Left lobe of liver (tissue), 2 donors: ENCODE results near the gene DEDD2. TPM values are rescaled to one million over a fixed set of nuclear protein-coding genes. Genes with fewer than 3 reads are reported as not detected.
"Not testable (repeated sequence)": the region's sequence is repeated elsewhere in the genome, so short reads cannot be mapped to it uniquely, and the experiment has no call there.

ENCODE experiments used
- ATAC-seq: fragments of 200-7000 bp; cut with Tn5 transposase; one replicate; pipeline ENCODE4 v1.9.1; 2020; ENCODE audit warnings: mild to moderate bottlenecking, moderate library complexity
- DNase-seq: peaks from one replicate; pipeline ENCODE4 v3.0.0-alpha.2; 2020; ENCODE audit warnings: low spot score
- total RNA-seq: library from RNA; stranded (reverse); gene quantifications from one replicate; pipeline ENCODE4 v1.2.1, GENCODE V29; 2021
- donor health status: DM: no; HTN: no; CAD: no; lungs with moderate emphysema.
- donor health status: DM: no; HTN: yes; CAD: no.

The DEDD2 gene, protein sequence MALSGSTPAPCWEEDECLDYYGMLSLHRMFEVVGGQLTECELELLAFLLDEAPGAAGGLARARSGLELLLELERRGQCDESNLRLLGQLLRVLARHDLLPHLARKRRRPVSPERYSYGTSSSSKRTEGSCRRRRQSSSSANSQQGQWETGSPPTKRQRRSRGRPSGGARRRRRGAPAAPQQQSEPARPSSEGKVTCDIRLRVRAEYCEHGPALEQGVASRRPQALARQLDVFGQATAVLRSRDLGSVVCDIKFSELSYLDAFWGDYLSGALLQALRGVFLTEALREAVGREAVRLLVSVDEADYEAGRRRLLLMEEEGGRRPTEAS
- 15.0 TPM for total RNA-seq

DNA sequence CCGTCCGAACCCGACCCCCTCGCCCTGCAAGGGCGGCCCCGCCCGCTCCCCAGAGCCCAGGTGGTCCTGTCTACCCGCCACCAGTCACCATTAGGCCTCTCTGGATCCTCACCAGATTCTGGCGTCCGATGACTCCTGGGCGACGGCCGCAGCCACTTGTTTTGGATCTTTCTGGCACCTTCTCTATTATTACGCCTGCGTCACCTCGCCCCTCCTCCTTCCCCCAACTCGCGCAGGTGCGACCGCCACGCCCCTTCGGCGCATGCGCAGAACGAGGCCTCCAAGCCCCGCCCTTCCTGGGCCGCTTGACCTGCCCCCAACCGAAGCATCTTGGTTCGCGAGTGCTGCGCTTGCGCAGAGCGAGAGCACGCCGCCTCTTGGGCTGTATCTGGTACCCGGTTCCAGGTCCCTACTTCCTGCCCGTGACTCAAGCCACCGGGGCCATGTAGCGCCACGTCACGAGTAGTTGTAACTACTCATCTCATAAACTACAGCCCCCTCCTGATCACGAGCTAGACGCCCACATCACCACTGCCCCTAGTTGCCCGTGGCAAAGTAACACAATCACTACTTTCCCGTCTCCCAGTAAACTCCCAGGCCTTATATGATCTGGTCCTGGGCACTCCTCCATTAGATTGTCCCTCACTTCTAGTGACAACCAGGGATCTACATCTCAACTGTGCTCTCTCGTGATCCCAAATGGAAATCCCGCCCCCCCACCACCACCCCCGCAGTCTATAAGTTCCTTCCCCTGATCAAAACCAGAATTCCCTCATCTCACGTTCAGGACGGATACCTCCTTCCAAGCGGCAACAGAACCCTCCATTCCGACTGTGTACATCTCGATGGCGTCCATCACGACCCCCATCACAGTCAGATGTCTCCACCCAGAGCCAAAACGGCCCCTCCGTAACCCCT lies at the start of gene DEDD2:
Gene DEDD2, minus strand, starts transcription at position 158 of the 918 bp plus-strand sequence. CDS start 670 bp downstream, outside the sequence.
- DNase-seq = peak; percentile 99
- peak; percentile 72 for ATAC-seq

- ATAC-seq, DNase-seq: not testable (repeated sequence)
Measured at GRCh38 chr19:42266928-42267603, 49.6 kb upstream of the DEDD2 start.

GRCh38 chr19:42266105-42266504 lies 48.6 kb upstream of the DEDD2 start:
- not testable (repeated sequence) for ATAC-seq, DNase-seq

DNA sequence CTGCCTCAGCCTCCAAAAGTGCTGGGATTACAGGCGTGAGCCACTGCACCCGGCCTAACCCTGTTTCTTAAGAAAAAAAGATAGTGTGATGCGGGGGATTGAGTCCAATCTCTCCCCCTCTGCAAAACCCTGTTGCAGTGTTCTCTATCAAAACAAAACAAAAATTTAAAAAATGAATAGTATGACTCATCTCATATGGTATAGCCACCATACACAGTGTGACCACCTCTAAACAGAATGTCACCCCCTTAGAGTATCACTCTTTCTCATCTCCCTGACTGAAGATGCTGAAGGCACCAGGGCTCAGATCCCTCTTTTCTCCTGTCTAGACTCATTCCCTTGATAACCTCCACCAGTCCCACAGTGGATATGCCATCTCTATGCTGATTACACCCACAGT lies 44.3 kb upstream of the DEDD2 start:
- DNase-seq (no peak), ATAC-seq (no peak)

- ATAC-seq, DNase-seq: not testable (repeated sequence)
Measured at GRCh38 chr19:42257842-42258241, 40.4 kb upstream of the DEDD2 start.

- DNase-seq (no peak), ATAC-seq (no peak)
Measured at GRCh38 chr19:42255766-42256745, 38.6 kb upstream of the DEDD2 start.

GRCh38 chr19:42254850-42255765 lies 37.6 kb upstream of the DEDD2 start, which contains the start of gene ERF:
ERF (minus strand) TSS chr19:42255128; CDS start chr19:42254999, 129 bp downstream.
- peak; percentile 82 for ATAC-seq
- peak; percentile 97 for DNase-seq

DNA sequence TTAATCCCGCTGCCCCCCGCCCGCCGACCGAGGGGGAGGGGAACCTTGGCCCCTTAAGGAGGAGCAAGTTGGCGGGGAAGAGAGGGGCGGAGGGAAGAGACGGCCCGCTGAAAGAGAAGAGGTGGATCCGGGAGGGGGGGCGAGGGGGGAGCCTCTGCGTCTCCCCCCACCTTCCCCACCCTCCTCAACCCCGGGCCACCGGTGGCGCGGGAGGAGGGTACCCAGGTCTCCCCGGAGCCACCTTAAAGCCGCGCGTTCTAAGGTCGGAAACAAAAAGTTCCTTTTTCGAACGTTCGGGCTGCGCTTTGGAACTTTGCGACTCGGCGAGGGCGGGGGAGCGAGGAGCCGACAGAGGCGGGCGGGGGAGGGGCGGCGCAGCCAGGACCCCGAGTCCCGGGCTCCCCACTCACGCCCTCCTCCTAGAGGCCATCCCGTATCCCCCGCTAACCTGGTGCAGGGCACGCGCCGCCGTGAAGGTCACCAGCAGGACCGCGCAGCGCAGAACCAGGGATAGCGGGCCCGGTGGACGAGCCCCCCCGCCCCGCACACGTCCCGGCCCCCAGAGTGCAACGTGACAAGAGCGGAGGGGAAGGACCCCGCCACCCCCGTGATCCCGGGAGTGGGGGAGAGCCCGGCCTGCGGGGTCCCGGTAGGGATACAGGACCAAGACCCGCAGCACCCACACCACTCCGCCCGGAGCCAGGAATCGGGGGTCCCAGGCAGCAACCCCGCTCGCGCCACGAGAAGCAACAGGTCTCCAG lies 36.8 kb upstream of the DEDD2 start:
- DNase-seq (peak; percentile 85), ATAC-seq (peak; percentile 62)

DNA sequence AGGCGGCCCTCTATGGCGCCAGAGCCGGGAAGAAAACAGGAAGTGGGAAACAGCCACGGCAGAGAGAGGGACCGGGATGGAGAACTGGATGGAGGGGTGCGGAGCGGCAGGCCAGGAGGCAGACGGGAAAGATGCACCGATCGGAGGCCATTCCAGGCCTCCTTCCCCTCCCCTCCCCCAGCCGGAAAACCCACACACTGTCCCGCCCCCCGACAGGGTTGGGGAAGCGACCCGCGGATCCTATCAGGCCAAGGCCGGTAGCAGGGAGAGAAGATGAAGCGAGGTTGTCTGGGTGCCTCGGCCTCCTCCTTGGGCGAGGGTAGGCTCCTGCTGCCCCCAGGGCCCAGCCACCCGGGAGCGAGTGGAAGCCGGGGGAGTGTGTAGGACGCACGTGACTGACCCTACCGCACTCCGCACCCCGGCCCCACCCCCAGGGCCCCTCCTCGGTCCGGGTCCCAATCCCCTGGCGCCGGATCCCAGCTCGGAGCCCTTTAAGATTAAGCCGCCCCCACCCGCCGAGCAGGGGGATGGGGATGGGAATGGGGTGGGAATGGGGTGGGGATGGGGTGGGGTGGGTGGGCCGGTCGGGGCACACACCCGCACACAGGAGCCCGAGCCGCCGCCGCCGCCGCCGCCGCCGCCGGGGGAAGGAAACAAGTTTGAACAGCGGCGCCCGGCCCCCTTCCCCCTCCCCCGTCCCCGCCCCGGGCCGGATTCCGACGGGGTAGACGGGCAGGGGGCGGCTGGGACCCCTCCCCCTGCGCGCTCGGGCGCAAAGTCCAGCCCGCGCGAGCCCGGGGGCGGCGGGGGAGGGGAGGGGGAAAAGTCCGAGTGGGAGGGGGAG lies 36.0 kb upstream of the DEDD2 start:
- ATAC-seq (peak; percentile 37), DNase-seq (peak; percentile 72)

DNA sequence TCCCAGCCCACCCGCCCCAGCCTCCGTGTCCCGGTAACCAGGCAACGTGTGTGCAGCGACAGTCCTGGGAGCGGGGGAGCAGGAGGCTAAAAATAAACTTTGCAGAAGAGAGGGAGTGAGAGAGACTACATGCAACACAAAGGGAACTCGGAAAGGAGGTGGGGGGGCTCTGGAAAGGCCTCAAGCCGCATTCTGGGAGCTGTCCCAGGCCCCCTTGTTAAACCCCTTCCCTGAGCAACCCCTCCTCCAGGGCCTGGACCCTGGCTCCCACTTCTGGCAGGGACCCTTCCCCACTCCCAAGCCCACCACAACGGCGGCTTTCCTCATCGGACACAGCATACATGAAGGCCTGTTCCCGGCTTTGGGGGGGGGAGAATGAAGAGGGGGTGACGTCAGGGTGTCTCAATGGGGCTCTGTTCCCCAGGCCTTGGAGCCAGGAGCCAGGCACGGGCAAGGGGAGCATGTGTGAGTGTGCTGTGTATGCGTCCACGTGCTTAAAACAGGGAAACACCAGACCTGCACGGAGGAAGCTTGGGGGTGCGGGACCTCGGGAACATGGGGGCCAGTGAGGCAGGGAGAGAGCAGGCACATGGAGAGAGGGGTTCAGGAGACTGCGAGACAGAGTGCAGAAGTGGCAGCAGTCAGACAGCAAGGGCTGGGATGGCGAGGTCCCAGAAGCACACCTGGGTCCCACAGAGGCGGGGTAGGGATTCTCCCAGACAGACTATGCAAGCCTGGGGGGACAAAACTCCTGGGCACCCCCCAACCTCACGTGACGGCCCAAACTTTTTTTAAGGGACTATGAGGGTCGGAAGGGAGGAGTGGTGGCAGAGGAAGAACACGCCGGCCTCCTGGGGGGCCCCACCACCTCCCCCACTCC lies 35.1 kb upstream of the DEDD2 start:
- ATAC-seq (no peak), DNase-seq (no peak)

GRCh38 chr19:42251572-42252358 lies 34.3 kb upstream of the DEDD2 start:
- ATAC-seq (no peak), DNase-seq (no peak)

- ATAC-seq (no peak), DNase-seq (no peak)
Measured at GRCh38 chr19:42250666-42251531, 33.4 kb upstream of the DEDD2 start.

- ATAC-seq (no peak), DNase-seq (no peak)
Measured at GRCh38 chr19:42250183-42250665, 32.7 kb upstream of the DEDD2 start.

- ATAC-seq = no peak
- DNase-seq = no peak
Measured at GRCh38 chr19:42249769-42250168, 32.3 kb upstream of the DEDD2 start.
